Neural cell (in vitro differentiated cells): ENCODE results near the gene TNK2. TPM values are rescaled to one million over a fixed set of nuclear protein-coding genes. Genes with fewer than 3 reads are reported as not detected.

Experiments used
- H2AFZ ChIP-seq: fragments of 200-600, 300-800 bp; sonication (generic), shearing (Covaris generic); 2 replicates; pipeline ENCODE4 v1.6.0; 2014; ENCODE audit warnings: low read depth, mild to moderate bottlenecking, antibody characterized with exemption, low read length, moderate library complexity
- H3F3A ChIP-seq: fragments of 200-600 bp; shearing (Covaris generic); 2 replicates; pipeline ENCODE4 v1.6.1; 2016; ENCODE audit warnings: mild to moderate bottlenecking, moderate library complexity, mixed read lengths, antibody characterized with exemption, low read length; ENCODE audit not compliant: insufficient read depth, poor library complexity, severe bottlenecking
- H3K27ac ChIP-seq: fragments of 200-600, 300-800 bp; sonication (generic), shearing (Covaris generic); 2 replicates; pipeline ENCODE4 v1.5.1; 2014; ENCODE audit warnings: mild to moderate bottlenecking, low read length, moderate library complexity
- H3K27me3 ChIP-seq: fragments of 300-800, 200-600 bp; sonication (generic), shearing (Covaris generic); 2 replicates; pipeline ENCODE4 v1.6.0; 2014; ENCODE audit warnings: mild to moderate bottlenecking, low read depth, low read length, moderate library complexity; ENCODE audit not compliant: insufficient read depth
- H3K36me3 ChIP-seq: fragments of 300-800, 200-600 bp; sonication (generic), shearing (Covaris generic); 2 replicates; pipeline ENCODE4 v1.5.1; 2014; ENCODE audit warnings: mild to moderate bottlenecking, antibody characterized with exemption, low read length, moderate library complexity; ENCODE audit not compliant: insufficient read depth
- H3K4me2 ChIP-seq: fragments of 300-800, 200-600 bp; sonication (generic), shearing (Covaris generic); 2 replicates; pipeline ENCODE4 v1.6.0; 2014; ENCODE audit warnings: mild to moderate bottlenecking, low read length
- H3K4me3 ChIP-seq: fragments of 300-800, 200-600 bp; sonication (generic), shearing (Covaris generic); 2 replicates; pipeline ENCODE4 v1.5.1; 2014; ENCODE audit warnings: mild to moderate bottlenecking, low read length, moderate library complexity
- H3K79me2 ChIP-seq: fragments of 200-600 bp; shearing (Covaris generic); replicated peaks from 2 replicates; pipeline ENCODE4 v1.6.0; 2014; ENCODE audit warnings: mild to moderate bottlenecking, low read length, moderate library complexity; ENCODE audit not compliant: insufficient read depth
- H3K9ac ChIP-seq: fragments of 300-800, 200-600 bp; sonication (generic), shearing (Covaris generic); 2 replicates; pipeline ENCODE4 v1.6.1; 2016; ENCODE audit warnings: mild to moderate bottlenecking, low read length, mixed read lengths
- H3K9me2 ChIP-seq: fragments of 200-600 bp; shearing (Covaris generic); 2 replicates; pipeline ENCODE4 v1.6.1; 2016; ENCODE audit warnings: mild to moderate bottlenecking, low read length, mixed read lengths; ENCODE audit not compliant: insufficient read depth
- H3K9me3 ChIP-seq: fragments of 200-600, 300-800 bp; sonication (generic), shearing (Covaris generic); 2 replicates; pipeline ENCODE4 v1.6.1; 2016; ENCODE audit warnings: mild to moderate bottlenecking, mixed run types, low read length, moderate library complexity, mixed read lengths
- H4K20me1 ChIP-seq: fragments of 200-600 bp; shearing (Covaris generic); 2 replicates; pipeline ENCODE4 v1.6.1; 2016; ENCODE audit warnings: mild to moderate bottlenecking, mixed run types; ENCODE audit not compliant: insufficient read depth
- CTCF ChIP-seq: fragments of 450-650 bp; IDR thresholded peaks from 2 replicates; pipeline ENCODE4 v1.5.1; 2014; ENCODE audit warnings: antibody characterized with exemption, mild to moderate bottlenecking, moderate library complexity; ENCODE audit not compliant: poor library complexity, severe bottlenecking
- EP300 ChIP-seq: fragments of 450-650 bp; conservative IDR thresholded peaks from 2 replicates; pipeline ENCODE4 v1.6.1; 2014; ENCODE audit warnings: antibody characterized with exemption, mild to moderate bottlenecking, moderate library complexity; ENCODE audit not compliant: poor library complexity, severe bottlenecking
- EZH2 ChIP-seq: fragments of 200-600, 300-800 bp; shearing (Covaris generic), sonication (generic); IDR thresholded peaks from 2 replicates; pipeline ENCODE4 v1.6.1; 2014; ENCODE audit warnings: antibody characterized with exemption, low read length, borderline replicate concordance, mild to moderate bottlenecking; ENCODE audit not compliant: insufficient read depth, poor library complexity, severe bottlenecking
- MXI1 ChIP-seq: fragments of 450-650 bp; conservative IDR thresholded peaks from 2 replicates; pipeline ENCODE4 v1.6.1; 2014; ENCODE audit warnings: antibody characterized with exemption, mild to moderate bottlenecking; ENCODE audit not compliant: poor library complexity, severe bottlenecking
- POLR2AphosphoS5 ChIP-seq: IDR thresholded peaks from 2 replicates; pipeline ENCODE4 v1.6.1; 2012
- RAD21 ChIP-seq: fragments of 450-650 bp; conservative IDR thresholded peaks from 2 replicates; pipeline ENCODE4 v1.6.1; 2014; ENCODE audit warnings: antibody characterized with exemption, mild to moderate bottlenecking, moderate library complexity
- SMC3 ChIP-seq: fragments of 450-650 bp; conservative IDR thresholded peaks from 2 replicates; pipeline ENCODE4 v1.6.1; 2014; ENCODE audit warnings: antibody characterized with exemption, mild to moderate bottlenecking, moderate library complexity; ENCODE audit not compliant: poor library complexity
- TAF1 ChIP-seq: IDR thresholded peaks from 2 replicates; pipeline ENCODE4 v1.6.1; 2012; ENCODE audit warnings: low read depth
- polyA plus RNA-seq: library from polyadenylated mRNA; depleted of rRNA; stranded (reverse); fragments of >200 nt; gene quantifications from 2 replicates; pipeline ENCODE4 v1.2.3, GENCODE V29; 2014
- TF ChIP-seq, protein P1 (sequence below): IDR thresholded peaks from 2 replicates; pipeline ENCODE4 v1.6.1; 2012; ENCODE audit warnings: borderline replicate concordance

Gene TNK2
- polyA plus RNA-seq, 1 donor from 2014 or later: 16.3 TPM

- no peak for TF ChIP-seq TAF1
- TF ChIP-seq CTCF: no peak
- TF ChIP-seq MXI1: no peak
- no peak for TF ChIP-seq RAD21
- TF ChIP-seq EZH2: no peak
- TF ChIP-seq POLR2AphosphoS5: no peak
- no peak for TF ChIP-seq SMC3
- TF ChIP-seq, protein P1, sequence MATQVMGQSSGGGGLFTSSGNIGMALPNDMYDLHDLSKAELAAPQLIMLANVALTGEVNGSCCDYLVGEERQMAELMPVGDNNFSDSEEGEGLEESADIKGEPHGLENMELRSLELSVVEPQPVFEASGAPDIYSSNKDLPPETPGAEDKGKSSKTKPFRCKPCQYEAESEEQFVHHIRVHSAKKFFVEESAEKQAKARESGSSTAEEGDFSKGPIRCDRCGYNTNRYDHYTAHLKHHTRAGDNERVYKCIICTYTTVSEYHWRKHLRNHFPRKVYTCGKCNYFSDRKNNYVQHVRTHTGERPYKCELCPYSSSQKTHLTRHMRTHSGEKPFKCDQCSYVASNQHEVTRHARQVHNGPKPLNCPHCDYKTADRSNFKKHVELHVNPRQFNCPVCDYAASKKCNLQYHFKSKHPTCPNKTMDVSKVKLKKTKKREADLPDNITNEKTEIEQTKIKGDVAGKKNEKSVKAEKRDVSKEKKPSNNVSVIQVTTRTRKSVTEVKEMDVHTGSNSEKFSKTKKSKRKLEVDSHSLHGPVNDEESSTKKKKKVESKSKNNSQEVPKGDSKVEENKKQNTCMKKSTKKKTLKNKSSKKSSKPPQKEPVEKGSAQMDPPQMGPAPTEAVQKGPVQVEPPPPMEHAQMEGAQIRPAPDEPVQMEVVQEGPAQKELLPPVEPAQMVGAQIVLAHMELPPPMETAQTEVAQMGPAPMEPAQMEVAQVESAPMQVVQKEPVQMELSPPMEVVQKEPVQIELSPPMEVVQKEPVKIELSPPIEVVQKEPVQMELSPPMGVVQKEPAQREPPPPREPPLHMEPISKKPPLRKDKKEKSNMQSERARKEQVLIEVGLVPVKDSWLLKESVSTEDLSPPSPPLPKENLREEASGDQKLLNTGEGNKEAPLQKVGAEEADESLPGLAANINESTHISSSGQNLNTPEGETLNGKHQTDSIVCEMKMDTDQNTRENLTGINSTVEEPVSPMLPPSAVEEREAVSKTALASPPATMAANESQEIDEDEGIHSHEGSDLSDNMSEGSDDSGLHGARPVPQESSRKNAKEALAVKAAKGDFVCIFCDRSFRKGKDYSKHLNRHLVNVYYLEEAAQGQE: no peak
- TF ChIP-seq EP300: no peak
- Histone ChIP-seq H3K79me2 (no peaks in the 10 kb centered on the region), H4K20me1 (no peaks in the 10 kb centered on the region), H3K27ac (no peak overlapping the region), H3K36me3 (no peaks in the 10 kb centered on the region), H3K4me3 (no peak overlapping the region), H3K4me2 (no peak overlapping the region), H2AFZ (no peak overlapping the region), H3F3A (no peaks in the 10 kb centered on the region), H3K27me3 (no peaks in the 10 kb centered on the region), H3K9ac (no peak overlapping the region), H3K9me3 (no peaks in the 10 kb centered on the region), H3K9me2 (no peaks in the 10 kb centered on the region)
These were observed 37.4 kb downstream of the TNK2 start for GRCh38 chr3:195870937-195871336.

- Histone ChIP-seq H3K79me2 (no peaks in the 10 kb centered on the region), H3K9ac (no peak overlapping the region), H3K36me3 (no peaks in the 10 kb centered on the region), H3K9me3 (no peaks in the 10 kb centered on the region), H3F3A (no peaks in the 10 kb centered on the region), H2AFZ (no peak overlapping the region), H3K4me3 (no peak overlapping the region), H3K27me3 (no peaks in the 10 kb centered on the region), H3K9me2 (no peaks in the 10 kb centered on the region), H3K4me2 (no peak overlapping the region), H4K20me1 (no peaks in the 10 kb centered on the region), H3K27ac (no peak overlapping the region)
- TF ChIP-seq TAF1 (no peak), EP300 (no peak)
- TF ChIP-seq, protein P1: no peak
These were observed 37.9 kb downstream of the TNK2 start for GRCh38 chr3:195870442-195870841.
